Ascending aorta (tissue), 2 donors: ENCODE measurements around the gene HTRA1. TPM values are rescaled to one million over a fixed set of nuclear protein-coding genes. Genes with fewer than 3 reads are reported as not detected.

ENCODE experiments used
- DNase-seq, 2 donors: peaks; one replicate each; pipeline ENCODE4 v3.0.0-alpha.2; 2019; ENCODE audit warnings: low spot score in 2 of 2
- H3K27ac ChIP-seq, 2 donors: fragments of 200-600 bp; sonication (generic); one replicate each; pipeline ENCODE4 v1.5.1; 2016 to 2017; ENCODE audit warnings: mild to moderate bottlenecking in 1 of 2
- H3K27me3 ChIP-seq: fragments of 200-600 bp; sonication (generic); one replicate; pipeline ENCODE4 v1.5.1; 2017
- H3K36me3 ChIP-seq, 2 donors: fragments of 200-600 bp; sonication (generic); one replicate each; pipeline ENCODE4 v1.5.1; 2016
- H3K4me1 ChIP-seq, 2 donors: fragments of 200-600 bp; sonication (generic); one replicate each; pipeline ENCODE4 v1.5.1; 2016 to 2017; ENCODE audit warnings: mild to moderate bottlenecking in 1 of 2
- H3K4me3 ChIP-seq, 2 donors: fragments of 200-600 bp; sonication (generic); one replicate each; pipeline ENCODE4 v1.5.1; 2016 to 2017; ENCODE audit warnings: mild to moderate bottlenecking in 1 of 2
- H3K9me3 ChIP-seq, 2 donors: fragments of 200-600 bp; sonication (generic); one replicate each; pipeline ENCODE4 v1.5.1; 2016
- intact Hi-C: fragments of 100-400 bp; cut with DNase I; formaldehyde crosslinking; loops from one replicate; pipeline ENCODE4 v1.15.1; 2023
- total RNA-seq: library from RNA; depleted of rRNA; stranded (reverse); fragments of >200 nt; gene quantifications from one replicate; pipeline ENCODE4 v1.1.0, GENCODE V29; 2016
- TF ChIP-seq, protein P1 (sequence below), 3 experiments: fragments of 200-600 bp in 2 of 3; fragments of 450-650 bp in 1 of 3; sonication (generic) in 2 of 3; IDR thresholded peaks; one replicate each; pipeline ENCODE4 v1.5.1; 2016 to 2019; ENCODE audit warnings: antibody characterized with exemption in 3 of 3, mild to moderate bottlenecking in 1 of 3, moderate library complexity in 1 of 3

Gene HTRA1
- total RNA-seq, 1 donor from 2014 or later = 112 TPM

DNA sequence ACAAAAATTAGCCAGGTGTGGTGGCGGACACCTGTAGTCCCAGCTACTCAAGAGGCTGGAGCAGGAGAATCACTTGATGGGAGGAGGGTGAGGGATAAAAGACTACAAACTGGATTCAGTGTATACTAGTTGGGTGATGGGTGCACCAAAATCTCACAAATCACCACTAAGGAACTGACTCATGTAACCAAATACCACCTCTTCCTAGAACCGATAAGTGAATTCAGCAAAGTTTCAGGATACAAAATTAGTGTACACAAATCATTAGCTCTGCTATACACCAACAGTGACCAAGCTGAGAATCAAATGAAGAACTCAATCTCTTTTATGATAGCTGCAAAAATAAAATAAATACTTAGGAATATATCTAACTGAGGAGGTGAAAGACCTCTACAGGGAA, 76.2 kb downstream of the HTRA1 start:
- TF ChIP-seq, protein P1, sequence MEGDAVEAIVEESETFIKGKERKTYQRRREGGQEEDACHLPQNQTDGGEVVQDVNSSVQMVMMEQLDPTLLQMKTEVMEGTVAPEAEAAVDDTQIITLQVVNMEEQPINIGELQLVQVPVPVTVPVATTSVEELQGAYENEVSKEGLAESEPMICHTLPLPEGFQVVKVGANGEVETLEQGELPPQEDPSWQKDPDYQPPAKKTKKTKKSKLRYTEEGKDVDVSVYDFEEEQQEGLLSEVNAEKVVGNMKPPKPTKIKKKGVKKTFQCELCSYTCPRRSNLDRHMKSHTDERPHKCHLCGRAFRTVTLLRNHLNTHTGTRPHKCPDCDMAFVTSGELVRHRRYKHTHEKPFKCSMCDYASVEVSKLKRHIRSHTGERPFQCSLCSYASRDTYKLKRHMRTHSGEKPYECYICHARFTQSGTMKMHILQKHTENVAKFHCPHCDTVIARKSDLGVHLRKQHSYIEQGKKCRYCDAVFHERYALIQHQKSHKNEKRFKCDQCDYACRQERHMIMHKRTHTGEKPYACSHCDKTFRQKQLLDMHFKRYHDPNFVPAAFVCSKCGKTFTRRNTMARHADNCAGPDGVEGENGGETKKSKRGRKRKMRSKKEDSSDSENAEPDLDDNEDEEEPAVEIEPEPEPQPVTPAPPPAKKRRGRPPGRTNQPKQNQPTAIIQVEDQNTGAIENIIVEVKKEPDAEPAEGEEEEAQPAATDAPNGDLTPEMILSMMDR (IDR thresholded peaks at IDR 0.05) = no peak
- intact Hi-C loops = no loop called here

DNA sequence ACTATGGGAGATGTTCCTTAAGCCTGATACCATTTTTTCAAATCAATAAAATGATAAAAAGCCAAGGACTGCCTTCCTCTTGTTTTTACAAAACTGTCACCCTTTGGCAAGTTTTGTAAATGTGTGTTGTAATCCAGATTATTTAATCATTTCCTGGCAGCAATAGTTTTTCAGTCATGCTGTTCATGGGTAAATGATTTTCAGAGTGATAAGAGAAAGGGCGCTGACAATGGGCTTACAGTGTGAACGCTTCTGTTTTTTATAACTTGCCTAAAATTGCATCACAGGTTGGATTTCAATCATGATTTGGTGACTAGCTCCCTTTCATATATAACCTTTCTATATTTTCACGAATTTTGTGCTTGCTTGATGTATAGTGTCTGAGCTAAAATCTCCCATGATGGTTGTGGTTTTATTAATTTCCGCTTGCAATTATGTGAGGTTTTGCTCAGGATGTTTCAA, 80.2 kb downstream of the HTRA1 start:
- Histone ChIP-seq H3K4me3 (no peak overlapping the region), H3K27ac (no peak overlapping the region), H3K9me3 (no peaks in the 10 kb centered on the region), H3K4me1 (no peaks in the 10 kb centered on the region), H3K36me3 (no peaks in the 10 kb centered on the region), H3K27me3 (no peaks in the 10 kb centered on the region)
- TF ChIP-seq, protein P1 (IDR thresholded peaks at IDR 0.05) = no peak
- DNase-seq = no peak
- intact Hi-C loops = no loop called here

More for the DNA sequence above, 76.2 kb downstream of the HTRA1 start:
- Histone ChIP-seq H3K27me3 (no peaks in the 10 kb centered on the region), H3K27ac (no peak overlapping the region), H3K4me1 (no peaks in the 10 kb centered on the region), H3K36me3 (no peaks in the 10 kb centered on the region), H3K9me3 (no peaks in the 10 kb centered on the region), H3K4me3 (no peak overlapping the region)
- DNase-seq = no peak

DNA sequence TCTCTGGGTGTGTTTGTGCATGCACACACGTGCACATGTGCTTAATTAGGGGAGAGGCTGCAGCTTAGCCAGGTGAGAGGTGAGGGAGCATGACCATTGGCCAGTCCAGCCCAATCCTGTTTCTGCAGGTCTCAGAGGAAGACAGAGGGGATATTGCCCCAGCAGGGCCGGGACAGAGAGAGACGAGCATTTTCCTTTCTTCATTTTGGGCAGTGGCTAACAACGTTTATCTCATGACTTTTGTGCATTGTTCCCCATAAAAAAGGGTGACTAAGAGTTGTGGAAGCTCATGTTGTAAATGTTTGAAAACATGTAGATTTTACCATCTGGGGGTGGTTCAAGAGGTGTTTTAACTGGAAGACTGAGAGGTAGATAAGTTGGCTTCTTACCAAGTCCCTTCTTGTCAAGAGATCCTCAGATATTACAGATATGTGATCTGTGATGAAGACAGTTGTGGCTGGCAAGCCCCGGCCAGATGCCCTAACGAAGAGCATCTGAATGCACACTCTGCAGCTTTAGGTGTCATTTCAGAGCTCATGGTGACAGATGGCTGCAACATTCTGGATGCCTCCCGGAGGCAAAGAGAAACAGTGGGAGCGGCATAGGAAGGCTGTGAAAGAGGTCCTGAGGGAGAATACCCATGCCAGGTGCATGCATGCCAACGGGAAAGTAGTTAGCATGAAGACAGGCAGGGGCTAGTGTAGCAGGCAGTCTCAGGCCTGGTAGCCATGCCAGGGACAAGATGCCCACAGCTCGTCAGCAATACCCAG, 82.5 kb downstream of the HTRA1 start:
- TF ChIP-seq, protein P1 (IDR thresholded peaks at IDR 0.05) = no peak
- no peaks in the 10 kb centered on the region for H3K27me3 ChIP-seq
- no peaks in the 10 kb centered on the region for H3K9me3 ChIP-seq
- intact Hi-C loops = no loop called here
- DNase-seq = no peak
- no peak overlapping the region for H3K27ac ChIP-seq
- no peaks in the 10 kb centered on the region for H3K4me1 ChIP-seq
- H3K4me3 ChIP-seq = no peak overlapping the region
- no peaks in the 10 kb centered on the region for H3K36me3 ChIP-seq

DNA sequence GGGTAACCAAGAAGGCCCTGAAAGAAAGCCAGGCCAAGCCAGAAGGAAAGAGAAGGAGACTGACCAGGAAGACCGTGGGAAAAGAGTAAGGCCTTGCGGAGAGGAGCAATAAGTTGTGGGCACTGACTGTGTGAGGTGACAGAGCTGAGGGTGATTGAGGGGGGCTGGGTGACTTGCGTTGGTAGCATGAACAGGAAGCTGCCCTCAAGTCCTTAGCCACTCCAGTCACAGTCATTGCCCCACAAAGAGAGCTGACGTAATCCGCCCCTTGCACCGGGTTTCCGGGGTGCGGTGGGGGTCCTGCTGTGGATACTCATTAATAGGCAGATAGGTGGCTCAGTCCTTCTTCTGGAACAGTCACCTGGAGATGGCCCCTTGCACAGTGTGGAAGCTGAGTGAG, 83.1 kb downstream of the HTRA1 start:
- Histone ChIP-seq H3K27me3 (no peaks in the 10 kb centered on the region), H3K9me3 (no peaks in the 10 kb centered on the region), H3K27ac (no peak overlapping the region), H3K4me3 (no peak overlapping the region), H3K4me1 (no peaks in the 10 kb centered on the region), H3K36me3 (no peaks in the 10 kb centered on the region)
- no peak for DNase-seq
- TF ChIP-seq, protein P1 (IDR thresholded peaks at IDR 0.05) = no peak
- intact Hi-C loops = no loop called here

DNA sequence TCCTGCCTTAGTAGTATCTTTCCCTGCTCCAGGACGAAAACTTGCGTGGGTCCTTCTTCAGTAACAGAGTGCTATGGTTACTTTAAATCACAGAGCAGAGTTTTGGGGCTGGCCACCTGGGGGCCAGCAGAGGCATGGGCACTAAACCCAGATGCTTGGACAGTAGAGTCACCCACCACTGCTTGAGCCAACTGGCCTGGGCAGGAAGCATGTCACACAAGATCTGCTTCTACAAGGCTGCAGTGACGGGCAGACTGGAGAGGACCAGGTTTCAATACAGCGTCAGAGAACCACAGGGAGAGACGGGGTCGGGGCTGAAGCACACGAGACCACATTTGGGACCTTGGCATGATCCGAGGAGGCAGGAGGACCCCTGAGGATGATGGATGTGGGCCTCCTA, 84.9 kb downstream of the HTRA1 start:
- intact Hi-C loops = no loop called here
- Histone ChIP-seq H3K4me1 (no peaks in the 10 kb centered on the region), H3K27ac (no peak overlapping the region), H3K4me3 (no peak overlapping the region), H3K36me3 (no peaks in the 10 kb centered on the region), H3K9me3 (no peaks in the 10 kb centered on the region), H3K27me3 (no peaks in the 10 kb centered on the region)
- TF ChIP-seq, protein P1 (IDR thresholded peaks at IDR 0.05) = no peak
- no peak for DNase-seq
